HG02884 (cell line): ENCODE data around the gene BRF1.

ENCODE experiments used
- ATAC-seq: cut with Tn5 transposase; IDR thresholded peaks from one replicate; pipeline ENCODE4 v1.9.1; 2021; ENCODE audit warnings: mild to moderate bottlenecking, moderate library complexity; ENCODE audit not compliant: unreplicated experiment

Gene BRF1

DNA sequence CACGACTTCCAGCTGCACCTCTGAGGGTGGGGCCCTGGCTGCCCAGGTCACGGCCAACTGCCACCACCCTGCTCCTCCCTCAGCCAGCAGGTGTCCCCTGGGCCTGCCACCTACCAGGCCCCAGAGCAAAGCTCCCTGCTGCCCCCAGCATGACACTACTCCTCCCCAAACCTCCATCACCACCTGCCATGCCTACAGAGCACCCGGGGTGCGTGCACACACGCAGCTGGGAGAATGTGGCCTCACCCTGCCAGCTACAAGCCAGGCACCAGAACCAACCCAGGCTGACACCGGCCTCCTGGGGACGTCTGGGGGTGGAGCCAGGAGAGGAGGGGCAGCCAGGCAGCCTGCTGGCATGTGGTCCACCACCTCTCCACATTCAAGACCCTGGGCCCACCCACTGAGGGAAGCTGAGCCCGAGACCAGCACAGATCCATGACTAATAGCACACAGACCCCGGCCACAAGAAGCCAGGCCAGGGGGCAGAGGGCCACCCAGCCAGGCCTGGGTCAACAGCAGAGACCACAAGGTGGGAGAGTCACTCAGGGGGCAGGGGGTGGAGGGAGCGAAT is 135.6 kb downstream of the BRF1 start:
- no peak for ATAC-seq

DNA sequence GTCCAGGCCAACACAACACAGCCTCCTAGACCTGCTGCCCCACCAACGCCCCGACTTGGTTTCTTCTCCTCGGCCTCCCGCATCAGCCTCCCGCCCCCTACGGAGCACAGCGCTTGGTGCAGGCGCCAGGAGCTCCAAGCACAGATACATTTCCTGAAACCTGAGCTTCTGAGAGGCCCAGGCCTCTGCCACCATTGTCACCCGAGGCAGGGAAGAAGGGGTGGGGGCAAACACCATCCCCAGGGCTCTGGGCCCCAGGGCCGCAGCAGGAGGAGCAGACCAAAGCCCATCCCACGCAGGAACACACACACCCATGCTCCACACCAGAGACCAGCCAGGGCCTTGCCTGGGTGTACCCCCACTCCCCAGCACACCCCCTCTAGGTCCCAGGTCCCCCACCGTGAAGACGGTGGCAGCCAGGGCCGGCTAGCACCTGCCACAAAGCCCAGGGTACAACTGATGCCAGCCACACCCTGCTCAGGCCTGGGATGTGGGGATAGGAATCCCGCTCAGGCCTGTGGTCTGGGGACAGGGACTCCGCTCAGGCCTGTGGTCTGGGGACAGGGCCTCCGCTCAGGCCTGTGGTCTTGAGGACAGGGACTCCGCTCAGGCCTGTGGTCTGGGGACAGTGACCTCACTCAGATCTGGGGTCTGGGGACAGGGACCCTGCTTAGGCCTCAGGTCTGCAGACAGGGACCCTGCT is 137.6 kb downstream of the BRF1 start:
- no peak for ATAC-seq

DNA sequence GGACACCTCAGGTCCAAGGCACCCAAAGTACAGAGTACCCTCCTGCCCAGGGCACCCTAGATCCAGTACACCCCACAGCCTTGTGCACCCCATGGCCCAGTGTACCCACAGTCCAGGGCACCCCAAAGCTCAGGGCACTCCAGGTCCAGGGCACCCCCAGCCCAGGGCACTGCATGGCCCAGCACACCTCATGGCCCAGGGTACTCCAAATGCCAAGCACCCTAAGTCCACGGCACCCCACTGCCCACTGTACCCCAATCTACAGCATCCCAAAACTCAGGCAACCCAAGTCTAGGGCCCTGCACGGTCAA is 138.2 kb downstream of the BRF1 start:
- no peak for ATAC-seq

DNA sequence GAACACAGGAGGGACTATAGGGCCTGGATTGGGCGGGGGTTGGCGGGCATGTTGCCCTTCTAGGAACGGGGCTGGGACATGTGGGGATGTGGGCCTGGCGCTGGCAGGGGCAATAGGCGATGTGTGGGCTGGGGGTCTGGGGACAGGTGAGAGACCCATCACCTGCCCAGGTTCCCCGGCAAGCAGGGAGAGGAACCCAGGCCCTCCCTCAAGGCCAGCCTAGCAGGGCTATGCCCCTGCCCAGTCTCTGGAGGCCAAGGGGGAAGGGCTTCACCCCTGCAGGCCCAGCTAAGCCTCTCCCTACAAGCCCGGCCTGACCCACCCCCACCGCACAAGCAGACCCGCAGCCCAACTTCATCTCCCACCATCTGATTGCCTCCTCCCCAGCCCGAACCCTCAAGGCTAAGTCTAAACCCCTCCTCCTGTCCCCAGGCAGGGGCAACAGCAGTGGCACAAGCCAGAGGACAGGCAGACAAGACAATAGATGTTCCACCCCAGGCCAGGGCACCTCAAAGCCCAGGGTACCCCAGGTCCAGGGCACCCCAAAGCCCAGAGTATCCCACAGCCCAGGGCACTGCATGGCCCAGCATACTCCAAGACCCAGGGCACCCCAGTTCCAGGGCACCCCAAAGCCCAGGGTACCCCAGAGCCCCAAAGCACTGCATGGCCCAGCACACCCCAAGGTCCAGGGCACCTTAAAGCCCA is 138.7 kb downstream of the BRF1 start:
- ATAC-seq, result no peak

GRCh38 chr14:105161309-105161708 is 139.5 kb downstream of the BRF1 start:
- no peak for ATAC-seq

DNA sequence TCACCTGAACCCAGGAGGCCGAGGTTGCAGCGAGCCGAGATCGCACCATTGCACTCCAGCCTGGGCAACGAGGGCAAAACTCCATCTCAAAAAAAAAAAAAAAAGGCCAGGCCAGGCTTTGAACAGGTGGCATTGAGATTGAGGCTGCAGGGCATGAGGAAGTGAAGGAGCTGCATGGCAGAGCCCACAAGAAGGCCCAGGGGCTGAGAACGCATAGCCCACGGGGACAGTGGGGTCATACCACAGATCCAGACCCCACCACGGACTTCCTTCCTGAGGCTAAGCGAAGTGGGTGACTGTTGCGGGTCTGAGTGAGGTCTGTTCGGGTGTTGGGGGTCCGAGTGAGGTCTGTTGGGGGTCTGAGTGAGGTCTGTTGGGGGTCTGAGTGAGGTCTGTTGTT is 140.0 kb downstream of the BRF1 start:
- ATAC-seq, result no peak

DNA sequence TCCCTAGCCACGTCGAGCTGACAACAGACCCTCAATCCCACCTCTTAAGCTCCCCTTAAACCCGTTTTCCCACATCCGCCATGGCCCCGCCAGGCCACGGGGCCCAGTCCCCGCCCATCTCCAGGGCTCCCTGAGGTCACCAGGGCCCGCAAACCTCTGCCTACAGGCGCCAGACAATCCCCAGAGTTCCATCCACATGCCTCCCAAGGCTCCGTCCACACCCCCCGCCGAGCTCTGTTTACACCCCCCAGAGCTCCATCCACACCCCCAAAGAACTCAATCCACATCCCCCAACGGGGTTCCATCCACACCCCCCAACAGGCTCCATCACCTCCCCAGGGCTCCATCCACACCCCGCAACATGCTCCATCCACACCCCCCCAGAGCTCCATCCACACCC is 141.5 kb downstream of the BRF1 start:
- no peak for ATAC-seq
